RWPE2 (cell line): ENCODE data around the gene CCT8.

Source experiments
- ATAC-seq: fragments of 200-7000 bp; cut with Tn5 transposase; 3 replicates; pipeline ENCODE4 v1.9.1; 2021; ENCODE audit warnings: low read depth
- DNase-seq: peaks from one replicate; pipeline ENCODE4 v3.0.0-alpha.2; 2020; ENCODE audit warnings: low spot score
- H3K27ac ChIP-seq: fragments of 450-650 bp; 2 replicates; pipeline ENCODE4 v1.5.1; 2017; ENCODE audit warnings: mild to moderate bottlenecking; ENCODE audit not compliant: poor library complexity, severe bottlenecking
- H3K27me3 ChIP-seq: fragments of 250-450 bp; sonication (Bioruptor Pico); 2 replicates; pipeline ENCODE4 v1.5.1; 2021; ENCODE audit warnings: mild to moderate bottlenecking, moderate library complexity; ENCODE audit not compliant: insufficient read depth, poor library complexity, severe bottlenecking
- H3K36me3 ChIP-seq: fragments of 250-450 bp; sonication (Bioruptor Pico); 2 replicates; pipeline ENCODE4 v1.5.1; 2020; ENCODE audit warnings: low read depth, mild to moderate bottlenecking, moderate library complexity
- H3K4me1 ChIP-seq: fragments of 250-450 bp; sonication (Bioruptor Pico); 2 replicates; pipeline ENCODE4 v1.5.1; 2021; ENCODE audit warnings: mild to moderate bottlenecking, moderate library complexity; ENCODE audit not compliant: insufficient read depth, poor library complexity, severe bottlenecking
- H3K4me3 ChIP-seq: fragments of 250-450 bp; sonication (Bioruptor Pico); 2 replicates; pipeline ENCODE4 v1.5.1; 2021; ENCODE audit warnings: mild to moderate bottlenecking, moderate library complexity; ENCODE audit not compliant: severe bottlenecking
- H3K9me3 ChIP-seq: fragments of 250-450 bp; sonication (Bioruptor Pico); 2 replicates; pipeline ENCODE4 v1.5.1; 2021; ENCODE audit warnings: mild to moderate bottlenecking, moderate library complexity; ENCODE audit not compliant: severe bottlenecking
- CTCF ChIP-seq: fragments of 450-650 bp; IDR thresholded peaks from one replicate; pipeline ENCODE4 v1.5.1; 2017; ENCODE audit warnings: mild to moderate bottlenecking, moderate library complexity; ENCODE audit not compliant: poor library complexity, severe bottlenecking

Gene CCT8

GRCh38 chr21:29055080-29055479 lies 18.4 kb downstream of the CCT8 start:
- H3K27me3 ChIP-seq = no peaks in the 10 kb centered on the region
- no peak for TF ChIP-seq CTCF
- ATAC-seq = peak; percentile 22; the same call in 1 of the 3 replicates
- DNase-seq = no peak
- H3K4me3 ChIP-seq = no peak overlapping the region
- H3K9me3 ChIP-seq = no peaks in the 10 kb centered on the region
- H3K36me3 ChIP-seq = peaks cover 81% of the 10 kb centered on the region
- no peaks in the 10 kb centered on the region for H3K4me1 ChIP-seq
- H3K27ac ChIP-seq = no peak overlapping the region

- peak; percentile 30; the same call in 1 of the 3 replicates for ATAC-seq
- Histone ChIP-seq H3K36me3 (peaks cover 81% of the 10 kb centered on the region), H3K27ac (no peak overlapping the region)
These were observed 19.8 kb downstream of the CCT8 start for GRCh38 chr21:29053656-29054055.

GRCh38 chr21:29053011-29053553 lies 20.4 kb downstream of the CCT8 start:
- ATAC-seq = no peak
- Histone ChIP-seq H3K4me3 (no peak overlapping the region), H3K36me3 (peaks cover 81% of the 10 kb centered on the region), H3K27ac (no peak overlapping the region), H3K27me3 (no peaks in the 10 kb centered on the region), H3K9me3 (no peaks in the 10 kb centered on the region), H3K4me1 (no peaks in the 10 kb centered on the region)
- no peak for DNase-seq
- no peak for TF ChIP-seq CTCF

More at GRCh38 chr21:29053656-29054055, 19.8 kb downstream of the CCT8 start:
- Histone ChIP-seq H3K9me3 (no peaks in the 10 kb centered on the region), H3K27me3 (no peaks in the 10 kb centered on the region), H3K4me1 (no peaks in the 10 kb centered on the region), H3K4me3 (no peak overlapping the region)
- TF ChIP-seq CTCF = no peak
- DNase-seq = no peak

GRCh38 chr21:29052224-29052623 lies 21.2 kb downstream of the CCT8 start:
- DNase-seq = no peak
- H3K9me3 ChIP-seq = no peaks in the 10 kb centered on the region
- no peak overlapping the region for H3K27ac ChIP-seq
- H3K4me1 ChIP-seq = no peaks in the 10 kb centered on the region
- peaks cover 82% of the 10 kb centered on the region for H3K36me3 ChIP-seq
- no peaks in the 10 kb centered on the region for H3K27me3 ChIP-seq
- ATAC-seq = no peak
- no peak for TF ChIP-seq CTCF
- H3K4me3 ChIP-seq = no peak overlapping the region

- Histone ChIP-seq H3K36me3 (peaks cover 88% of the 10 kb centered on the region), H3K27ac (no peak overlapping the region), H3K4me3 (no peak overlapping the region), H3K27me3 (no peaks in the 10 kb centered on the region), H3K4me1 (no peaks in the 10 kb centered on the region), H3K9me3 (no peaks in the 10 kb centered on the region)
- ATAC-seq = no peak
- no peak for TF ChIP-seq CTCF
- no peak for DNase-seq
These were observed 38.8 kb downstream of the CCT8 start for GRCh38 chr21:29034678-29035077.
